KBM-7 (cell line): ENCODE data around the gene DCBLD2.

ENCODE experiments used
- DNase-seq: peaks from one replicate; pipeline ENCODE4 v3.0.0-alpha.2; 2015
- in situ Hi-C: fragments of 300-500 bp; cut with MboI; formaldehyde crosslinking; loops from 2 replicates; pipeline ENCODE4 v1.14.3; 2020; ENCODE audit warnings: low sequenced_read_pairs, low pct_unique_long_range_greater_than_20kb, mixed read lengths

The DCBLD2 gene

DNA sequence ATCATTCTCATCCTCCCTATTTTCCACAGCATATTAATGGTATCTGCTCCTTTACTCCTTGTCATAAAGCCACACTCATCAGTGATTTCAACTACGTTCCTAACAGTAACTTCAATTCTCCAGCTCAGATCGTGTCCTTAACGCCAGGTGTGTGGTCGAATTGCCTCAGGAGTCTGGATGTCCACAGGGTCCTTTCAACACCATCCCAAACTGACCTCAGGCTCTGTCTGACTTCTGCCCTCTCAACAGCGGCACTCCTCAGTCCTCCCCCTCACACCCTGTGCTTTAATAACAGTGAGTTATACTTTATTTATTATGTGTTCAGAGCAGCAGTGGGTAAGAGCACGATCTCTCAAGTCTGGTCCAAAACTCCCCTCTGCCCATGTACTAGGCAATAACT, 95.9 kb downstream of the DCBLD2 start:
- no peak for DNase-seq
- in situ Hi-C loops: loop anchor here (25.0 kb wide), 3 partner anchors 182 to 468 kb away; no protein-coding TSS in a partner anchor

- DNase-seq: no peak
- in situ Hi-C loops: loop anchor here (25.0 kb wide), 3 partner anchors 186 to 464 kb away; no protein-coding TSS in a partner anchor
These were observed 100.3 kb downstream of the DCBLD2 start for GRCh38 chr3:98801043-98801747.

DNA sequence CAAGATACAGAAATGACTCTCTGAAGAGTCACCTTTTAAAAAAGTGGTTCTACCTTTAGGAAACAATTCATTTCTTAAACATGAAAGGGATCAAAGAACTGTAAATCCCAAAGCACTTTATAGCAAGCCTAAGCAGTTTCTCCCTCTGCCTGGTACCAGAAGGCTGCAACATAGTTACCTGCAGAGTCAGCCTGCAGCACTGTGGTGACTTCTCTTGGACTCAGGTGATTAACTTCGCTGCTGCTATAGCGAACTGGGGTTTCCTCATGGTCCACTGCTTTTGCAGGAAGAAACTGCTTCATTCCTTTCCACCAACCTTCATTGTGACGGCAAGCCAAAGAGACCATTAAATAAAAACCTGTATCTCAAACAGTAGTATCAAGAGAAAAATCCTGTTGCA, 101.1 kb downstream of the DCBLD2 start:
- in situ Hi-C loops: loop anchor here (25.0 kb wide), 3 partner anchors 187 to 463 kb away; no protein-coding TSS in a partner anchor
- no peak for DNase-seq

GRCh38 chr3:98799479-98799878, 102.0 kb downstream of the DCBLD2 start:
- in situ Hi-C loops: no loop called here
- DNase-seq: no peak

GRCh38 chr3:98798820-98799219, 102.7 kb downstream of the DCBLD2 start:
- no peak for DNase-seq
- in situ Hi-C loops: no loop called here

DNA sequence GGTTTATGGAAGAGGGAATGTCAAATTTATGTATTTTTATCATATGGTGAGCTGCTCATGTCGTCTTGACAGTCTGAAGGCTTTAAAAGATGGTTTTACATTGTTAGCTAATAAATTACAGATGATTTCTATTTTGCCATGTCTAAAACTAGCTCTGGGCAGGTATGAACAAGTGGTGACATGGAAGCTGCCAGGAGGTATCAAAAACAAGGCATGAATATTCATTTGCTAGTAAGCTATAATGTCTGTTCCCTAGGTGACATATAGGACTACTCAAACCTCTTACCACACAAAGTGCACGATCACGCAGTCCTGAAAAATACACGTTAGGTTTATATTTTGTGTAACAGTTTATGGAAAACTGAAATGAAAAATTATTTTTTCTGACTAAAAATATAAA, 103.6 kb downstream of the DCBLD2 start:
- in situ Hi-C loops: no loop called here
- no peak for DNase-seq

- no peak for DNase-seq
- in situ Hi-C loops: no loop called here
These were observed 105.2 kb downstream of the DCBLD2 start for GRCh38 chr3:98796334-98796733.

- in situ Hi-C loops: no loop called here
- DNase-seq: no peak
These were observed 107.5 kb downstream of the DCBLD2 start for GRCh38 chr3:98793971-98794370.

DNA sequence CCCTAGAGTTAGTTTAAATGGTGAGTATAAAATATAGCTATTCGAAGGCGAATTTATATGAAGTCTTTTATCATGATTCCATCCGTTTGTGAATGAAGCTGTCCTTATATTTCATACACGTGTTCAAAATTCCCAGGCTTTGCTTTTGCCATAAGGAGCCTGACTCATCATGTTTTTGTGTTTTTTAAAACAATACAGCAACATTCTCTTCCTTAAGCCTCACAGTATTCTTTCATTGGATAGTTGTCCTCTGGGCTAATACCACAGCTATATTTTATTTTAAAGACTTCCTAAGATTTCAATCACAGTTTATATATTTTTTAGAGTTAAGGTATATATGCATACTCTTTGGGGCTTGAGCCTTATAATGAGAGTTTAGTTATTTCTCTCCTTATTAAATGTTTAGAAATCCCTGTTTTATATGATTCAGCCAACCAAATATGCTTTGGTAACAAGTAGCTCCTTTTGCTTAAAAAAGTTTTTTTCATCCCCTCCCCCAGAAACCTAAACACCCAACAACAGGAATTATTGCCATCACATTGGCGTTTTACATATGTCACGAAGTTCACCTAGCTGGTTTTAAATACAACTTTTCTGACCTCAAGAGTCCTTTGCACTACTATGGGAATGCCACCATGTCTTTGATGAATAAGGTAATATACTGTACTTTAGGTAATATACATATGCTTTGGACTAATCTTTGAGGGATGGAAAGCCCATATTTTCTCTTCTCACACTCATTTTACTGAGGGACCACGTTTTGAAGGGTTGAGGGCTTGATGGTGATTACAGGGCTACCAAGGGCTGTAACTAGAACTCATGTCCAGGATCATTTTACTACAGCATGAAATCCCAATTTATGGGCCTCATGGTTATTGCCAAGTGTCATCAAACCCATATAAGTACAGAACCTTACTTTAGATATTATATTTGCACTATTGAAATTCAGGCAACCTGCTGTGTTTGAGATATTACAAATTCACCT, 109.9 kb downstream of the DCBLD2 start:
- in situ Hi-C loops: no loop called here
- DNase-seq: no peak

GRCh38 chr3:98788651-98789050, 112.8 kb downstream of the DCBLD2 start:
- in situ Hi-C loops: no loop called here

GRCh38 chr3:98787181-98787580, 114.3 kb downstream of the DCBLD2 start:
- in situ Hi-C loops: no loop called here
- no peak for DNase-seq

More at GRCh38 chr3:98788651-98789050, 112.8 kb downstream of the DCBLD2 start:
- DNase-seq: peak; percentile 55

GRCh38 chr3:98786364-98787006, 115.0 kb downstream of the DCBLD2 start:
- in situ Hi-C loops: no loop called here
- peak; percentile 33 for DNase-seq

DNA sequence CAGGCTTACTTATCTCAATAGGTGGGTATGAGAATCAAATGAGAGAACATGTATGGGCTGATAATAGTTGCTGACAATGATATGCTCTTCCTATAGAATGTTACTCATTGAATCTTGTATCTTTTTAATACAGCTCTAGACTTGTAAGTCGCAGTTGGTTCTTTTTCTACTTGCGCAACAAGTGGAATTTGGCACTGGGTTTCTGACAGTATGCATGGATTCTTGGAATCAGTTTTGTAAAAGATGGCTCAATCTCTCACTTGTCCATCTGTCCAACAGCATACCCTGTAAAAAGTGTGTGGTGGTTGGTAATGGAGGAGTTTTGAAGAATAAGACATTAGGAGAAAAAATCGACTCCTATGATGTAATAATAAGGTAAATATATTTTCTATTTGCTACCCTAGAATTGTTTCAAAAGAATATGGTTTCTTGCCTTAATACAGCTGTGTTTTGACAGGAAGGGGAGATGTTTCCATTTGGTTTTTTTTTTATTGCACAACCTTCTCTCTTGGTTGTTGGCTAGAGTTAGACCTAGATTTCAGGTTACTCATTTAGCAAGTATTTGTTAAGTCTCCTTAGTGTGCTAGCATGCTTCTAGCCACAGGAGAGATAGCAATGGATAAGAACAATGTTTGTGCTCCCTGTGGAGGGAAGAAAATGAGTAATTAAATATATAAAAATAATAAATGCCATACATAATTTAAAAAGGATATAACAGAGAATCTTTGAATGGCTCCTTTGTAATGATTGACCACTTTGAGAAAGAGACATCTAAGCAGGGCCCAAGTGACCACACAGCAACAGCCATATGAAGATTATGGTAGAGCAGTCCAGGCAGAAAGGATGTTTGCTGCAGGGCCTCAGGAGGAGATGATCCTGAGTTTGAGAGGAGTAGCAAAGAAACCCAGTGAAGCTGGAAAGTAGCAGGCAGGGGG, 116.6 kb downstream of the DCBLD2 start:
- in situ Hi-C loops: no loop called here

GRCh38 chr3:98784042-98784441, 117.5 kb downstream of the DCBLD2 start:
- DNase-seq: no peak
- in situ Hi-C loops: no loop called here

More for the DNA sequence above, 116.6 kb downstream of the DCBLD2 start:
- no peak for DNase-seq

- no peak for DNase-seq
- in situ Hi-C loops: no loop called here
These were observed 118.5 kb downstream of the DCBLD2 start for GRCh38 chr3:98782824-98783500.

DNA sequence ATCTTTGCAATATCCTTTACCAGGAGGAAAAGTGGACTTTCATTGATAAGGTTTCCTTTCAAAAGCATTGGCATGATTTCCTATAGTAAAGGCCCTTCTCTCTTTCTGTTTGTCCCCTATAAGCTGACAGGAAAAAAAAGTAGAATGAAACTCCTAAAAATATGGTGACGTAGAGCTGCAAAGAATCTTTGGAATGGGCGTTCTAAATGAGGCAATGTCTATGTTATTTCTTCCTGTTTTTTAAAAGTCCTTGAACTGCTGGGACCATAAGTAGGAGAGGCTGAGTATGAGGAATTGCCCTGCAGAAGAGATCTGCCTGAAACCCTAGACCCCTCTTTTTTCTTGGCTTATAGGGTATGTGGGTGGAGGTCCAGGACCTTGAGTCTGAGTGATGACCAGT, 121.2 kb downstream of the DCBLD2 start:
- no peak for DNase-seq
- in situ Hi-C loops: no loop called here

GRCh38 chr3:98779541-98780335, 121.8 kb downstream of the DCBLD2 start:
- in situ Hi-C loops: no loop called here
- DNase-seq: no peak
